Endothelial cell of umbilical vein (primary cell): Measurements from ENCODE around the gene CIPC. TPM values are rescaled to one million over a fixed set of nuclear protein-coding genes. Genes with fewer than 3 reads are reported as not detected.

Experiments used
- BruUV-seq: library from RNA; stranded (reverse); fragments of 400-500 nt; replicated peaks from 2 replicates; lab custom pipeline; 2021; lab: Mats Ljungman, UMichigan
- CTCF ChIA-PET: fragments of 300-600, 350-600 bp; sonication (Branson Sonifier 250); formaldehyde crosslinking; loops from one replicate; lab custom pipeline; 2021; ENCODE audit warnings: antibody characterized with exemption, inconsistent platforms; lab: Charles Lee
- POLR2A ChIA-PET: fragments of 300-600, 350-600 bp; sonication (Branson Sonifier 250); formaldehyde crosslinking; loops from one replicate; lab custom pipeline; 2021; ENCODE audit warnings: antibody characterized with exemption, inconsistent platforms; lab: Charles Lee
- DNase-seq: peaks from one replicate; pipeline ENCODE4 v3.0.0-alpha.2; 2011; ENCODE audit warnings: low read depth, low spot score
- FAIRE-seq: peaks from 2 replicates; lab custom pipeline; 2011; peaks lifted over from hg19 to GRCh38; lab: Jason Lieb, UNC
- H2AFZ ChIP-seq: 2 replicates; pipeline ENCODE4 v1.6.0; 2012; ENCODE audit warnings: low read depth, low read length, control low read depth, inconsistent platforms
- H3K27ac ChIP-seq: 2 replicates; pipeline ENCODE4 v1.5.1; 2011; ENCODE audit warnings: low read depth, mild to moderate bottlenecking, control low read depth, low read length, moderate library complexity; ENCODE audit not compliant: insufficient read depth
- H3K27me3 ChIP-seq, 2 experiments: 2 replicates each; pipeline versions ENCODE4 v1.6.0 to v1.6.1; 2011; ENCODE audit warnings: low read length in 2 of 2, mixed read lengths in 1 of 2; ENCODE audit not compliant: control insufficient read depth in 2 of 2, insufficient read depth in 2 of 2
- H3K36me3 ChIP-seq, 2 experiments: 2 replicates in 1 of 2; 3 replicates in 1 of 2; pipeline ENCODE4 v1.5.1; 2011; ENCODE audit warnings: low read length in 2 of 2, mild to moderate bottlenecking in 1 of 2, moderate library complexity in 1 of 2; ENCODE audit not compliant: control insufficient read depth in 2 of 2, insufficient read depth in 2 of 2; ENCODE audit errors: extremely low read depth in 1 of 2
- H3K4me1 ChIP-seq: 3 replicates; pipeline ENCODE4 v1.5.1; 2011; ENCODE audit warnings: mild to moderate bottlenecking, low read length; ENCODE audit not compliant: control insufficient read depth, insufficient read depth; ENCODE audit errors: extremely low read depth
- H3K4me2 ChIP-seq: 2 replicates; pipeline ENCODE4 v1.6.1; 2011; ENCODE audit warnings: low read length, control low read depth, mixed read lengths; ENCODE audit not compliant: insufficient read depth
- H3K4me3 ChIP-seq, 3 experiments: fragments of 200-600 bp in 1 of 3; sonication (generic), shearing (Covaris generic) in 1 of 3; replicated peaks in 1 of 3; 2 replicates each; pipeline ENCODE4 v1.5.1; 2011 to 2016; ENCODE audit warnings: control low read depth in 3 of 3, low read length in 3 of 3, mild to moderate bottlenecking in 2 of 3, inconsistent platforms in 1 of 3, low read depth in 1 of 3, moderate library complexity in 1 of 3; ENCODE audit not compliant: insufficient read depth in 1 of 3
- H3K79me2 ChIP-seq: 2 replicates; pipeline ENCODE4 v1.6.0; 2012; ENCODE audit warnings: low read length, inconsistent platforms; ENCODE audit not compliant: control insufficient read depth, insufficient read depth
- H3K9ac ChIP-seq: replicated peaks from 2 replicates; pipeline ENCODE3; 2011; ENCODE audit warnings: low read length, control low read depth; ENCODE audit not compliant: insufficient read depth; ENCODE audit errors: extremely low read depth
- H3K9me1 ChIP-seq: replicated peaks from 3 replicates; pipeline ENCODE4 v1.6.0; 2011; ENCODE audit warnings: mild to moderate bottlenecking, low read length; ENCODE audit not compliant: control insufficient read depth, insufficient read depth; ENCODE audit errors: extremely low read depth
- H3K9me3 ChIP-seq: replicated peaks from 2 replicates; pipeline ENCODE4 v1.5.1; 2012; ENCODE audit warnings: low read length, inconsistent platforms; ENCODE audit not compliant: control insufficient read depth, insufficient read depth
- H4K20me1 ChIP-seq: replicated peaks from 2 replicates; pipeline ENCODE3; 2011; ENCODE audit warnings: mild to moderate bottlenecking, low read length; ENCODE audit not compliant: control insufficient read depth, insufficient read depth; ENCODE audit errors: extremely low read depth
- FOS ChIP-seq: IDR thresholded peaks from 2 replicates; pipeline ENCODE4 v1.6.1; 2011; ENCODE audit warnings: mild to moderate bottlenecking, low read length, moderate library complexity, borderline replicate concordance; ENCODE audit not compliant: insufficient read depth
- dilution Hi-C: fragments of 300-500 bp; cut with MboI; formaldehyde crosslinking; loops from one replicate; pipeline ENCODE4 v1.15.0; 2019; ENCODE audit warnings: low sequenced_read_pairs; ENCODE audit not compliant: extremely low pct_ligation_motif_present
- intact Hi-C: fragments of 100-400 bp; cut with micrococcal nuclease; formaldehyde crosslinking; loops from one replicate; pipeline ENCODE4 v1.10.0; 2022
- polyA plus RNA-seq, 4 experiments: library from polyadenylated mRNA; depleted of rRNA in 3 of 4; stranded (reverse) in 3 of 4; unstranded in 1 of 4; fragments of >200 nt; gene quantifications; 2 replicates each; pipeline versions ENCODE4 v1.2.1 to v1.2.3, GENCODE V29; 2011 to 2012; ENCODE audit warnings: missing spikeins in 1 of 4
- total RNA-seq: library from RNA; stranded (reverse); gene quantifications from 2 replicates; pipeline ENCODE4 v1.2.3, GENCODE V29; 2021

Gene CIPC
- total and polyA plus RNA-seq, 2 donors (not counting 3 experiments of a cell fraction or from before 2014, with no cell fraction given) = 8.8 to 17.4 TPM

DNA sequence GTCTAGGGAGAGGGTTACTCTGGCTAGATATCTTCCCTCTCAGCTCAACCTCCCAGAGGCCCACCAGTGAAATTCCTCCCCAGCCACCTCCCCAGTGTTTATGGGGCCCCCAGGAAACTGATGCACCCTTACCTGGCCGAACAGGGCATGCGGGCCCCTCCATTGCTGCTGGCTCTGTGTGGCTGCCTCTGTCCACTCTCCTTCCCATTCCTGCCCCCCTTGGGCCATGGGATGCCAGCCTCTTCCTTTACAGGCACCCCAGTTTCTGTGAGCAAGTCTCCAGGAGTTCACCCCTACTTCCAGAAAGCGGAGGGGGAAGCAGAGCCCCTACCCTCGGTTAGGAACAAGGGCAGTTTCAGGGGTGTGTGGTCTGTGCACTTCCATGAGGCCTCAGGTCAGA lies 63.0 kb downstream of the CIPC start:
- FAIRE-seq (no peak), DNase-seq (no peak)
- no peaks in the 10 kb centered on the region for H3K79me2 ChIP-seq
- H3K9ac ChIP-seq = no peak overlapping the region
- H3K36me3 ChIP-seq = no peaks in the 10 kb centered on the region
- H3K27ac ChIP-seq = no peak overlapping the region
- H3K9me3 ChIP-seq = no peaks in the 10 kb centered on the region
- BruUV-seq = no TSS peak
- ChIA-PET CTCF (interaction anchor here (1.0 kb wide), 1 partner anchor 285 kb away, joined by 3 read pairs; no protein-coding TSS in a partner anchor), POLR2A (no interaction called here)
- intact Hi-C loops = no loop called here
- no peaks in the 10 kb centered on the region for H3K9me1 ChIP-seq
- H3K4me2 ChIP-seq = no peak overlapping the region
- TF ChIP-seq FOS = no peak
- H3K27me3 ChIP-seq = peaks cover 2 to 3% of the 10 kb centered on the region in 2 experiments
- H3K4me3 ChIP-seq = no peak overlapping the region
- H3K4me1 ChIP-seq = no peaks in the 10 kb centered on the region
- no peaks in the 10 kb centered on the region for H4K20me1 ChIP-seq
- no peak overlapping the region for H2AFZ ChIP-seq
- dilution Hi-C loops = no loop called here

Other genes starting within 250 kb of the CIPC start
- 23.1 and 23.3 TPM in 2 replicates for gene IRF2BPL, start 69.5 kb upstream of the CIPC start, total RNA-seq
- 9.3 and 11.8 TPM in 2 replicates for gene IRF2BPL, start 69.5 kb upstream of the CIPC start, polyA plus RNA-seq
- gene ZDHHC22, start 43.5 kb downstream of the CIPC start, total RNA-seq = 0.24 and 0.28 TPM in 2 replicates
- 0.03 and 0.08 TPM in 2 replicates for gene ZDHHC22, start 43.5 kb downstream of the CIPC start, polyA plus RNA-seq
- not detected in 2 replicates for gene TMEM63C, start 83.5 kb downstream of the CIPC start, total RNA-seq
- gene TMEM63C, start 83.5 kb downstream of the CIPC start, polyA plus RNA-seq = not detected in 2 replicates
- not detected in 2 replicates for gene NGB, start 172.9 kb downstream of the CIPC start, total RNA-seq
- not detected in 2 replicates for gene NGB, start 172.9 kb downstream of the CIPC start, polyA plus RNA-seq
- 43.2 and 48.2 TPM in 2 replicates for gene POMT2, start 222.6 kb downstream of the CIPC start, total RNA-seq
- 19.5 and 22.4 TPM in 2 replicates for gene POMT2, start 222.6 kb downstream of the CIPC start, polyA plus RNA-seq
- gene GSTZ1, start 222.8 kb downstream of the CIPC start, total RNA-seq = 16.7 and 20.4 TPM in 2 replicates
- 19.2 and 20.5 TPM in 2 replicates for gene GSTZ1, start 222.8 kb downstream of the CIPC start, polyA plus RNA-seq